Measurements from ENCODE around the gene MAD1L1. TPM values are rescaled to one million over a fixed set of nuclear protein-coding genes. Genes with fewer than 3 reads are reported as not detected.

Gene MAD1L1
- total and polyA plus RNA-seq, 2 donors (not counting 3 experiments of a cell fraction or from before 2014, with no cell fraction given) = 34.1 to 42.3 TPM

DNA sequence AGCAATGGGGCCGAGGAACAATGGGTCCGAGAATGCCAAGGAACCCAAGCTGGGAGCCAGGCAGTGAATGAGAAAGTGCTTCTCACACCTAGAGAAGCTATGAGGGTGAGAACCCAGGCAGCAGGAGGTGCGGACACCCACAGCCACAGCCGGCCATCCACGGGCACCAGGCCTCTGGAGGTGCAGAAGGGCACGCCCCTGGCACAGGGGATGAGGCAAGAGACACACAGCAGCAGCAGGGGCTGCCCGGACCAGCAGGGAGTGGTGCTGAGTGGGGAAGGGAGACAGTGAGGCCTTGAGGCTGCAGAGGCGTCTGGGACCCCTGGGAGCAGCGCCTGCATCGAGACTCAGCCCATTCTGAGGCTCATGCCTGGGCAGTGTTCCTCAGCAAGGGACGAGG is 135.3 kb downstream of the MAD1L1 start:
- H2AFZ ChIP-seq (ENCODE audit: low read depth, low read length) = no peak overlapping the region
- BruUV-seq (replicated peaks) = no TSS peak

More for the DNA sequence above, 135.3 kb downstream of the MAD1L1 start:
- no peak for FAIRE-seq
- dilution Hi-C loops (cut with MboI; ENCODE audit: extremely low pct_ligation_motif_present, low sequenced_read_pairs) (no loop called here), intact Hi-C loops (cut with micrococcal nuclease) (no loop called here)
- Histone ChIP-seq H3K27ac (ENCODE audit: insufficient read depth, low read depth, low read length) (no peak overlapping the region), H3K9me1 (replicated peaks; ENCODE audit: control insufficient read depth, extremely low read depth, insufficient read depth, low read length) (no peaks in the 10 kb centered on the region), H3K4me3 (replicated peaks in 1 of 3; ENCODE audit: insufficient read depth in 1 of 3, low read depth in 1 of 3, low read length in 3 of 3) (no peak overlapping the region), H3K79me2 (ENCODE audit: control insufficient read depth, insufficient read depth, low read length) (no peaks in the 10 kb centered on the region), H3K9ac (replicated peaks; ENCODE audit: extremely low read depth, insufficient read depth, low read length) (no peak overlapping the region), H4K20me1 (replicated peaks; ENCODE audit: control insufficient read depth, extremely low read depth, insufficient read depth, low read length) (no peaks in the 10 kb centered on the region), H3K9me3 (replicated peaks; ENCODE audit: control insufficient read depth, insufficient read depth, low read length) (no peaks in the 10 kb centered on the region), H3K27me3 (ENCODE audit: control insufficient read depth in 2 of 2, insufficient read depth in 2 of 2, low read length in 2 of 2) (no peaks in the 10 kb centered on the region), H3K36me3 (ENCODE audit: control insufficient read depth in 2 of 2, extremely low read depth in 1 of 2, insufficient read depth in 2 of 2, low read length in 2 of 2) (no peaks in the 10 kb centered on the region), H3K4me2 (ENCODE audit: insufficient read depth, low read length) (no peak overlapping the region), H3K4me1 (ENCODE audit: control insufficient read depth, extremely low read depth, insufficient read depth, low read length) (no peaks in the 10 kb centered on the region)
- ChIA-PET POLR2A (no interaction called here), CTCF (no interaction called here)
- TF ChIP-seq, protein P1, sequence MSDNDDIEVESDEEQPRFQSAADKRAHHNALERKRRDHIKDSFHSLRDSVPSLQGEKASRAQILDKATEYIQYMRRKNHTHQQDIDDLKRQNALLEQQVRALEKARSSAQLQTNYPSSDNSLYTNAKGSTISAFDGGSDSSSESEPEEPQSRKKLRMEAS (IDR thresholded peaks at IDR 0.05; ENCODE audit: insufficient read depth, insufficient read length) = no peak
- TF ChIP-seq FOS (IDR thresholded peaks at IDR 0.05; ENCODE audit: borderline replicate concordance, insufficient read depth, low read length) (no peak), POLR2AphosphoS5 (IDR thresholded peaks at IDR 0.05; ENCODE audit: insufficient read depth, low read depth, low read length) (no peak), MYC (IDR thresholded peaks at IDR 0.05; ENCODE audit: low read depth, low read length) (no peak), JUN (IDR thresholded peaks at IDR 0.05; ENCODE audit: borderline replicate concordance, insufficient read depth, insufficient read length, low read depth) (no peak), EZH2 (IDR thresholded peaks at IDR 0.05; ENCODE audit: borderline replicate concordance, low read depth, low read length, severe bottlenecking) (no peak), GATA2 (IDR thresholded peaks at IDR 0.05; ENCODE audit: insufficient read depth, insufficient read length, low read depth, low read length) (no peak), POLR2A (IDR thresholded peaks at IDR 0.05; ENCODE audit: low read depth, low read length) (no peak)
- TF ChIP-seq, protein P2, sequence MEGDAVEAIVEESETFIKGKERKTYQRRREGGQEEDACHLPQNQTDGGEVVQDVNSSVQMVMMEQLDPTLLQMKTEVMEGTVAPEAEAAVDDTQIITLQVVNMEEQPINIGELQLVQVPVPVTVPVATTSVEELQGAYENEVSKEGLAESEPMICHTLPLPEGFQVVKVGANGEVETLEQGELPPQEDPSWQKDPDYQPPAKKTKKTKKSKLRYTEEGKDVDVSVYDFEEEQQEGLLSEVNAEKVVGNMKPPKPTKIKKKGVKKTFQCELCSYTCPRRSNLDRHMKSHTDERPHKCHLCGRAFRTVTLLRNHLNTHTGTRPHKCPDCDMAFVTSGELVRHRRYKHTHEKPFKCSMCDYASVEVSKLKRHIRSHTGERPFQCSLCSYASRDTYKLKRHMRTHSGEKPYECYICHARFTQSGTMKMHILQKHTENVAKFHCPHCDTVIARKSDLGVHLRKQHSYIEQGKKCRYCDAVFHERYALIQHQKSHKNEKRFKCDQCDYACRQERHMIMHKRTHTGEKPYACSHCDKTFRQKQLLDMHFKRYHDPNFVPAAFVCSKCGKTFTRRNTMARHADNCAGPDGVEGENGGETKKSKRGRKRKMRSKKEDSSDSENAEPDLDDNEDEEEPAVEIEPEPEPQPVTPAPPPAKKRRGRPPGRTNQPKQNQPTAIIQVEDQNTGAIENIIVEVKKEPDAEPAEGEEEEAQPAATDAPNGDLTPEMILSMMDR (IDR thresholded peaks at IDR 0.05; ENCODE audit: extremely low read depth in 1 of 2, insufficient read depth in 1 of 2, low read depth in 1 of 2, low read length in 2 of 2) = no peak
- DNase-seq (ENCODE audit: low read depth, low spot score) = no peak
